GM19238 (cell line): ENCODE measurements around the gene CLCN4.

Experiments used
- DNase-seq: peaks from one replicate; pipeline ENCODE4 v3.0.0; 2011; ENCODE audit warnings: low spot score; ENCODE audit not compliant: insufficient read length

Gene CLCN4

GRCh38 chrX:10239611-10240064 is 82.9 kb downstream of the CLCN4 start:
- no peak for DNase-seq

DNA sequence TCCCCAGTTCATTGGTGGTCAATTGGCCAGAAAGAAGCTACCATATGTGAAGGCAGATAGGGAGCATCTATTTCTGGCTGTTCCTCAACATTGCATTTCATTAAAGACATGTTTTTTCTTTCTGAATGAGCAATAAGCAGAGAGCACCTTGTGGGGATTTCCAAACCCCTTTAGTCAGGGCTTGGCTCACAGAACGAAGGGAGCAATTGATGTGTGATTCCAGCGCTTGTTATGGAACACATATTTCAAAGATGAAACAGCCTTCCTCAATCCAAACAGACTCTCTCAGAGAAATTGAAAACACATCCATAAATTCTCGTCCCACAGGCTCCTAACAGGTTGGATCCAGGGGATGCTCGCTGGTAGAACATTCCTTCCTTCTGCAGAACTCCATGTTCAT is 84.1 kb downstream of the CLCN4 start:
- DNase-seq, result no peak

DNA sequence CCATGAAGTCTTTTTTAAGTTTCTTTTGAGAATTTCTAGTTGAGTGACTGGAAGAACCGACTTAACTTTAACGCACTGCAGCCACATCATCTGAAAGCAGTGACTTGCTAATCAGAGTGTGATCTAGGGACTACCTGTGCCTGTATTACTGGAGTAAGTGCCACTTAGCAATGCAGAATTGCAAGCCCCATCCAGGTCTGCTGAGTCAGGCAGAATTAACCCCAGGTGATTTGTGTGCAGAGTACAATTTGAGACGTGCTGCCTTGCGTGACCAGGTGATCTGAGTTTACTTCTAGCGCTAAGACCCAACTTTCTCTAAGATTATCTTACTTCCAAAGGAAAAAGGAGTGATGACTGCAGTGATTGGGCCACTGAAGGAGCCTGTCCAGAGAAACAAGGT is 85.3 kb downstream of the CLCN4 start:
- no peak for DNase-seq

GRCh38 chrX:10243106-10243505 is 86.3 kb downstream of the CLCN4 start:
- no peak for DNase-seq

GRCh38 chrX:10244915-10245622 is 88.3 kb downstream of the CLCN4 start:
- no peak for DNase-seq

GRCh38 chrX:10245886-10246285 is 89.1 kb downstream of the CLCN4 start:
- no peak for DNase-seq

- no peak for DNase-seq
Observed at GRCh38 chrX:10246297-10246696, 89.5 kb downstream of the CLCN4 start.

DNA sequence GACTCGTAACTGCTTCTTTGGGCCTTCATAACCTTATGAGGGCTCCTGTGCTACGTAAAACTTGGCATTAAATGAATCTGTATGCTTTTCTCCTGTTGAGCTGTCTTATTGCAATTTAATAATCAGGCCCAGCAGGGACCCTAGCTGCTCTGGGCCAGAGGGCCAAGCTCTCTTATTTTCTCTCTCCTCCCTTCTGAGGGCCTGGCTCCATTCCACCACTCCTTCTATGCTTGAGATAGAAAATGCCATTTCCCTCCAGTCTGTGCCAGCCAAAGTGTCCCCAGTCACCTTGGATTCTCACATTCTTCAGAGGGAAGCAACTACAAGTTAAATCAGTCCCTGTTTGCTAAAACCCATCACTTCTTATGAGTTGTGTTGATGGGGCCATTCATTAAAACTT is 90.1 kb downstream of the CLCN4 start:
- DNase-seq, result no peak

GRCh38 chrX:10254739-10255138 is 98.0 kb downstream of the CLCN4 start:
- DNase-seq, result no peak

DNA sequence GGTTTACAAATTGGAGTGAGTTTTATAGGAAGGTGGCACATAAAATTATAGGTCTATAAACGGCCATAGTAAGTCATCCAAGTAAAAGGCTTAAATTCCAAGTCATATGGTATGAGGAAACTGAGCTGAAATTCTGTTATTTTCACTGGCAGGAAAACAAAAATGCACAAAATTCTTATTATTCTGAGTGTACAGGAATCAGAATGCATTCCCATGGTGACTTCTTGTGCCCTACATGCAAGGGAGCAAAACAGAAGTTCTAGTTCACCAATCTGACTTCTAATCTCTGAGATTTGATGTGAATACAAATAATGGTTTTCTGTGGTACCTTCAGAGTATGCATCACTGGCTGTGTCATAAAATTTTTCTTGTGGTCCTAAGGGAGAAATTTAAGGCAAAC is 102.9 kb downstream of the CLCN4 start:
- no peak for DNase-seq

DNA sequence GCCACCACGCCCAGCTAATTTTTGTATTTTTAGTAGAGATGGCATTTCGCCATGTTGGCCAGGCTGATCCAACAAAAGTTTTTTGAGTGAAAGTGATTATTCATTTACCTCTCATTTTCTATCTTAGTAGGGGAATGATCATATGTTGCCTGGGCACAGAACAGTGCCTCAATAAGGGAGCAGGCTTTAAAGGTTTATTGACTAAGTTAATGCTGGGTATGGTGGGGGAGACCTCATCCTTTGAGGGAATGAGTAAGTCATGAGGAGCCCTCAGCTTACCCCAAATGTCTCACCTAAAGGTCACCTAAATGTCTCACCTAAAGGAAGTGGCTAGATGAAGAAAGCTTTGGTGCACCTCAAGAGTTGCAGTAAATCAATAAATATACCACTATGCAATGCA is 109.0 kb downstream of the CLCN4 start:
- DNase-seq, result no peak

GRCh38 chrX:10278716-10279115 is 121.9 kb downstream of the CLCN4 start:
- DNase-seq, result no peak

DNA sequence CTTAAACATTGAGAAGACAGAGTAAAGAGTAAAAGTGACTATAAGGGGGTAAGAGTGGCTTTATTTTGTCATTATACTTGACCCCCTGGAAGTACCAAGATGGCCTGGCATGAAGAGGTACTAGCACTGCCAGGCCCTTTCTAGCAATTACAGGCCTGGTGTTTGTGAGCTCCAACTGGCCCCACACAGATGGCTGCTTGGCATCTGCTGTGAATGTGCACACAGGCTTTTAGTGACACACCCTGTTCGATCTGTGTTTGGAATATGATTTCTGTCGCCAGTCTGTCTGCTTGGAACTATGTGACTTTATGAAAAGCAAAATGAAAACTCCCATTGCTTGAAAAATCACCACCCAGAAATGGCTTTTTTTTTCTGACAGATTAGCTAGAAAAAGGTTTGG is 123.3 kb downstream of the CLCN4 start:
- no peak for DNase-seq

DNA sequence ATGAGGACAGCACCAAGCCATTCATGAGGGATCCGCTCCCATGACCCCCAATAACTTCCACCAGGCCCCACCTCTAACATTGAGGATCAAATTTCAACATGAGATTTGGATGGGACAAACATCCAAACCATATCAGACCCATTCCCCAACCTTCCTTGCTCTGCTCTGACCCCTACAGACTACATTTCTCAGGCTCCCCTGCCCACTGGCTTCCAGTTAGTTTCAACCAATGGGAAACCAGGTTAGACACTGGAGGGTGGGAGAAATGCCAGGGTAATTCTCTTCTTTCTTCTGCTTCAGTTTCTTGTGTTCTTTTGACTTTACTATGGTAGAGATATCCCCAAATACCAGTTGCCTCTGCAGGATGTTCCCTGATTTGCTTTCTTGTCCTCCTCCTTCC is 125.7 kb downstream of the CLCN4 start:
- no peak for DNase-seq

- no peak for DNase-seq
Observed at GRCh38 chrX:10286195-10286594, 129.4 kb downstream of the CLCN4 start.
